ENCODE data around the gene NCBP2. TPM values are rescaled to one million over a fixed set of nuclear protein-coding genes. Genes with fewer than 3 reads are reported as not detected.

NCBP2 gene
- total RNA-seq, 1 experiment from 2014 or later, result 120 TPM

- no peak overlapping the region for H3K4ac ChIP-seq (ENCODE audit: low read depth, low read length)
- no peak overlapping the region for H3K27ac Mint-ChIP-seq
- no peak overlapping the region for H3K14ac ChIP-seq (ENCODE audit: insufficient read depth, low read length)
- no peak overlapping the region for H2BK12ac ChIP-seq (ENCODE audit: insufficient read length, low read depth, low read length)
- H4K20me1 ChIP-seq (ENCODE audit: control insufficient read depth, insufficient read depth, insufficient read length), result no peaks in the 10 kb centered on the region
- H3K56ac ChIP-seq (ENCODE audit: insufficient read length, low read depth, low read length), result no peak overlapping the region
- H3K4me3 Mint-ChIP-seq, result no peak overlapping the region
- no peaks in the 10 kb centered on the region; a peak in 1 of 5 replicates for H3K9me3 Mint-ChIP-seq
- H3K79me2 ChIP-seq (ENCODE audit: insufficient read depth, low read length), result peaks cover 8% of the 10 kb centered on the region; the same call in 1 of the 2 replicates
- no peaks in the 10 kb centered on the region for H3K27me3 Mint-ChIP-seq (ENCODE audit: low read depth)
- no peak overlapping the region for H2BK120ac ChIP-seq (ENCODE audit: low read depth, low read length, poor library complexity, severe bottlenecking)
- H3K79me1 ChIP-seq (ENCODE audit: insufficient read depth, low read depth, low read length, poor library complexity, severe bottlenecking), result peaks cover 3% of the 10 kb centered on the region
- no peak overlapping the region for H2BK5ac ChIP-seq (ENCODE audit: insufficient read length, low read length)
- H3T11ph ChIP-seq (ENCODE audit: low read length), result no peak overlapping the region
- no peak overlapping the region for H2AFZ ChIP-seq (ENCODE audit: low read length)
- no peaks in the 10 kb centered on the region for H3K27me3 ChIP-seq (ENCODE audit: insufficient read depth, low read length)
- H4K5ac ChIP-seq (ENCODE audit: insufficient read length, low read depth, low read length), result no peak overlapping the region
- no peaks in the 10 kb centered on the region for H3K4me1 ChIP-seq (ENCODE audit: insufficient read depth, low read length)
- no peak for DNase-seq
- peaks cover 2% of the 10 kb centered on the region for H3K23me2 ChIP-seq (ENCODE audit: insufficient read length, low read depth, low read length, poor library complexity, severe bottlenecking)
- H3K27ac ChIP-seq (ENCODE audit: insufficient read length, low read depth, low read length), result no peak overlapping the region
- H3K18ac ChIP-seq (ENCODE audit: insufficient read length, low read depth, low read length), result no peak overlapping the region
- WGBS (ENCODE audit: extremely low coverage, insufficient read length, low lambda C conversion rate), result no CpG with 5 or more reads among the region's 3 CpGs
- no peak overlapping the region for H3K4me2 ChIP-seq (ENCODE audit: insufficient read depth, insufficient read length, low read length)
- H3K4me1 Mint-ChIP-seq, result peaks cover 2 to 9% of the 10 kb centered on the region in 2 experiments
- H3K36me3 Mint-ChIP-seq (ENCODE audit: insufficient read depth in 1 of 3, low read depth in 3 of 3), result peaks cover 48 to 88% (median 73%) of the 10 kb centered on the region in 3 experiments; a peak in 6 of 7 replicates
- H4K91ac ChIP-seq (ENCODE audit: insufficient read length, low read depth, low read length), result no peak overlapping the region
- H2BK15ac ChIP-seq (ENCODE audit: low read depth, low read length), result no peak overlapping the region
- H2AK5ac ChIP-seq (ENCODE audit: insufficient read length, low read length), result no peak overlapping the region
- no peak overlapping the region for H3K23ac ChIP-seq (ENCODE audit: insufficient read length, low read depth, low read length)
- TF ChIP-seq CTCF (conservative IDR thresholded peaks at IDR 0.05), result no peak
- H4K8ac ChIP-seq (replicated peaks; ENCODE audit: insufficient read length, low read depth, low read length), result no peak overlapping the region
- no peak overlapping the region for H3K9ac ChIP-seq (ENCODE audit: extremely low read depth, insufficient read length, low read length)
- no peak overlapping the region for H2BK20ac ChIP-seq (ENCODE audit: low read depth, low read length, poor library complexity, severe bottlenecking)
- no peaks in the 10 kb centered on the region for H3K9me3 ChIP-seq (ENCODE audit: control insufficient read depth, low read depth, low read length)
Observed at GRCh38 chr3:196936288-196936687, 6.0 kb downstream of the NCBP2 start.
